Suprapubic skin (tissue), 3 donors: ENCODE data around the gene WWOX.

Experiments
- POLR2AphosphoS5 ChIP-seq, 3 donors: sonication (generic); formaldehyde crosslinking; IDR thresholded peaks; one replicate each; pipeline ENCODE4 v1.6.1; 2017; ENCODE audit warnings: antibody characterized with exemption in 3 of 3
- TF ChIP-seq, protein P1 (sequence below), 2 donors: fragments of 200-600 bp in 1 of 2; fragments of 450-650 bp in 1 of 2; sonication (generic) in 1 of 2; IDR thresholded peaks; one replicate each; pipeline ENCODE4 v1.5.1; 2016 to 2019; ENCODE audit warnings: antibody characterized with exemption in 2 of 2, mild to moderate bottlenecking in 1 of 2, moderate library complexity in 1 of 2

GRCh38 chr16:78297066-78297666, 197.7 kb downstream of the WWOX start:
- TF ChIP-seq, protein P1, sequence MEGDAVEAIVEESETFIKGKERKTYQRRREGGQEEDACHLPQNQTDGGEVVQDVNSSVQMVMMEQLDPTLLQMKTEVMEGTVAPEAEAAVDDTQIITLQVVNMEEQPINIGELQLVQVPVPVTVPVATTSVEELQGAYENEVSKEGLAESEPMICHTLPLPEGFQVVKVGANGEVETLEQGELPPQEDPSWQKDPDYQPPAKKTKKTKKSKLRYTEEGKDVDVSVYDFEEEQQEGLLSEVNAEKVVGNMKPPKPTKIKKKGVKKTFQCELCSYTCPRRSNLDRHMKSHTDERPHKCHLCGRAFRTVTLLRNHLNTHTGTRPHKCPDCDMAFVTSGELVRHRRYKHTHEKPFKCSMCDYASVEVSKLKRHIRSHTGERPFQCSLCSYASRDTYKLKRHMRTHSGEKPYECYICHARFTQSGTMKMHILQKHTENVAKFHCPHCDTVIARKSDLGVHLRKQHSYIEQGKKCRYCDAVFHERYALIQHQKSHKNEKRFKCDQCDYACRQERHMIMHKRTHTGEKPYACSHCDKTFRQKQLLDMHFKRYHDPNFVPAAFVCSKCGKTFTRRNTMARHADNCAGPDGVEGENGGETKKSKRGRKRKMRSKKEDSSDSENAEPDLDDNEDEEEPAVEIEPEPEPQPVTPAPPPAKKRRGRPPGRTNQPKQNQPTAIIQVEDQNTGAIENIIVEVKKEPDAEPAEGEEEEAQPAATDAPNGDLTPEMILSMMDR (IDR thresholded peaks at IDR 0.05): no peak
- no peak for TF ChIP-seq POLR2AphosphoS5 (IDR thresholded peaks at IDR 0.05)
